ENCODE data around the gene GRIP1. TPM values are rescaled to one million over a fixed set of nuclear protein-coding genes. Genes with fewer than 3 reads are reported as not detected.

Gene GRIP1
- total and polyA plus RNA-seq, 2 donors (not counting 1 experiment from before 2014, with no cell fraction given) = 0.12 TPM; not detected in 1

GRCh38 chr12:66323017-66323416 lies 355.9 kb downstream of the GRIP1 start:
- Histone ChIP-seq H4K20me1 (ENCODE audit: control insufficient read depth, extremely low read depth, insufficient read depth, low read length) (no peaks in the 10 kb centered on the region), H3K79me2 (ENCODE audit: control insufficient read depth, insufficient read depth, low read length) (no peaks in the 10 kb centered on the region), H3K27ac (ENCODE audit: insufficient read depth, low read length) (no peak overlapping the region), H3K27me3 (ENCODE audit: control insufficient read depth, insufficient read depth, low read length) (no peaks in the 10 kb centered on the region), H3K36me3 (ENCODE audit: control insufficient read depth, insufficient read depth, low read length) (no peaks in the 10 kb centered on the region), H3K4me1 (ENCODE audit: control insufficient read depth, extremely low read depth, insufficient read depth, low read length) (no peaks in the 10 kb centered on the region), H2AFZ (ENCODE audit: low read length) (no peak overlapping the region), H3K9ac (ENCODE audit: insufficient read depth, low read length) (no peak overlapping the region), H3K9me3 (ENCODE audit: control insufficient read depth, insufficient read depth, low read depth, low read length) (no peaks in the 10 kb centered on the region), H3K4me3 (replicated peaks in 1 of 4; ENCODE audit: control extremely low read depth in 1 of 4, insufficient read depth in 1 of 4, low read depth in 3 of 4, low read length in 4 of 4) (no peak overlapping the region), H3K4me2 (ENCODE audit: extremely low read depth, insufficient read depth, low read length) (no peak overlapping the region)
- DNase-seq (ENCODE audit: low read depth in 2 of 2) = no peak
- TF ChIP-seq EZH2 (IDR thresholded peaks at IDR 0.05; ENCODE audit: low read length, missing control alignments) = no peak
- TF ChIP-seq, protein P1, sequence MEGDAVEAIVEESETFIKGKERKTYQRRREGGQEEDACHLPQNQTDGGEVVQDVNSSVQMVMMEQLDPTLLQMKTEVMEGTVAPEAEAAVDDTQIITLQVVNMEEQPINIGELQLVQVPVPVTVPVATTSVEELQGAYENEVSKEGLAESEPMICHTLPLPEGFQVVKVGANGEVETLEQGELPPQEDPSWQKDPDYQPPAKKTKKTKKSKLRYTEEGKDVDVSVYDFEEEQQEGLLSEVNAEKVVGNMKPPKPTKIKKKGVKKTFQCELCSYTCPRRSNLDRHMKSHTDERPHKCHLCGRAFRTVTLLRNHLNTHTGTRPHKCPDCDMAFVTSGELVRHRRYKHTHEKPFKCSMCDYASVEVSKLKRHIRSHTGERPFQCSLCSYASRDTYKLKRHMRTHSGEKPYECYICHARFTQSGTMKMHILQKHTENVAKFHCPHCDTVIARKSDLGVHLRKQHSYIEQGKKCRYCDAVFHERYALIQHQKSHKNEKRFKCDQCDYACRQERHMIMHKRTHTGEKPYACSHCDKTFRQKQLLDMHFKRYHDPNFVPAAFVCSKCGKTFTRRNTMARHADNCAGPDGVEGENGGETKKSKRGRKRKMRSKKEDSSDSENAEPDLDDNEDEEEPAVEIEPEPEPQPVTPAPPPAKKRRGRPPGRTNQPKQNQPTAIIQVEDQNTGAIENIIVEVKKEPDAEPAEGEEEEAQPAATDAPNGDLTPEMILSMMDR (conservative IDR thresholded peaks at IDR 0.05 in 1 of 2, IDR thresholded peaks at IDR 0.05 in 1 of 2; ENCODE audit: low read depth in 1 of 2, low read length in 2 of 2) = no peak

- no peaks in the 10 kb centered on the region for H3K4me1 ChIP-seq (ENCODE audit: control insufficient read depth, extremely low read depth, insufficient read depth, low read length)
- H3K4me3 ChIP-seq (replicated peaks in 1 of 4; ENCODE audit: control extremely low read depth in 1 of 4, insufficient read depth in 1 of 4, low read depth in 3 of 4, low read length in 4 of 4) = no peak overlapping the region
- no peak overlapping the region for H3K4me2 ChIP-seq (ENCODE audit: extremely low read depth, insufficient read depth, low read length)
- no peaks in the 10 kb centered on the region for H3K27me3 ChIP-seq (ENCODE audit: control insufficient read depth, insufficient read depth, low read length)
- TF ChIP-seq EZH2 (IDR thresholded peaks at IDR 0.05; ENCODE audit: low read length, missing control alignments) = no peak
- H3K79me2 ChIP-seq (ENCODE audit: control insufficient read depth, insufficient read depth, low read length) = no peaks in the 10 kb centered on the region
- no peak for DNase-seq (ENCODE audit: low read depth in 2 of 2)
- H3K27ac ChIP-seq (ENCODE audit: insufficient read depth, low read length) = no peak overlapping the region
- H4K20me1 ChIP-seq (ENCODE audit: control insufficient read depth, extremely low read depth, insufficient read depth, low read length) = no peaks in the 10 kb centered on the region
- H3K36me3 ChIP-seq (ENCODE audit: control insufficient read depth, insufficient read depth, low read length) = no peaks in the 10 kb centered on the region
- H3K9ac ChIP-seq (ENCODE audit: insufficient read depth, low read length) = no peak overlapping the region
- H3K9me3 ChIP-seq (ENCODE audit: control insufficient read depth, insufficient read depth, low read depth, low read length) = no peaks in the 10 kb centered on the region
- no peak overlapping the region for H2AFZ ChIP-seq (ENCODE audit: low read length)
Measured at GRCh38 chr12:66321435-66321834, 357.4 kb downstream of the GRIP1 start.

GRCh38 chr12:66320996-66321395 lies 357.9 kb downstream of the GRIP1 start:
- H2AFZ ChIP-seq (ENCODE audit: low read length) = no peak overlapping the region
- no peaks in the 10 kb centered on the region for H3K36me3 ChIP-seq (ENCODE audit: control insufficient read depth, insufficient read depth, low read length)
- no peaks in the 10 kb centered on the region for H4K20me1 ChIP-seq (ENCODE audit: control insufficient read depth, extremely low read depth, insufficient read depth, low read length)
- H3K4me2 ChIP-seq (ENCODE audit: extremely low read depth, insufficient read depth, low read length) = no peak overlapping the region
- H3K9ac ChIP-seq (ENCODE audit: insufficient read depth, low read length) = no peak overlapping the region
- H3K9me3 ChIP-seq (ENCODE audit: control insufficient read depth, insufficient read depth, low read depth, low read length) = no peaks in the 10 kb centered on the region
- no peak overlapping the region for H3K27ac ChIP-seq (ENCODE audit: insufficient read depth, low read length)
- H3K4me1 ChIP-seq (ENCODE audit: control insufficient read depth, extremely low read depth, insufficient read depth, low read length) = no peaks in the 10 kb centered on the region
- TF ChIP-seq, protein P1 (conservative IDR thresholded peaks at IDR 0.05 in 1 of 2, IDR thresholded peaks at IDR 0.05 in 1 of 2; ENCODE audit: low read depth in 1 of 2, low read length in 2 of 2) = no peak
- no peak overlapping the region for H3K4me3 ChIP-seq (replicated peaks in 1 of 4; ENCODE audit: control extremely low read depth in 1 of 4, insufficient read depth in 1 of 4, low read depth in 3 of 4, low read length in 4 of 4)
- H3K79me2 ChIP-seq (ENCODE audit: control insufficient read depth, insufficient read depth, low read length) = no peaks in the 10 kb centered on the region
- H3K27me3 ChIP-seq (ENCODE audit: control insufficient read depth, insufficient read depth, low read length) = no peaks in the 10 kb centered on the region
- DNase-seq (ENCODE audit: low read depth in 2 of 2) = no peak
